Upper lobe of left lung (tissue), 4 donors: ENCODE results near the gene AKNAD1.

ENCODE experiments used
- EP300 ChIP-seq, 4 donors: sonication (generic); formaldehyde crosslinking; IDR thresholded peaks; one replicate each; pipeline ENCODE4 v1.5.1; 2017; ENCODE audit warnings: antibody characterized with exemption in 4 of 4, control low read depth in 2 of 4
- POLR2A ChIP-seq, 4 donors: fragments of 450-650 bp; IDR thresholded peaks; one replicate each; pipeline ENCODE4 v1.5.1; 2016 to 2017; ENCODE audit warnings: antibody characterized with exemption in 4 of 4, mild to moderate bottlenecking in 2 of 4
- POLR2AphosphoS5 ChIP-seq, 2 donors: sonication (generic); formaldehyde crosslinking; IDR thresholded peaks; one replicate each; pipeline ENCODE4 v1.5.1; 2017; ENCODE audit warnings: antibody characterized with exemption in 2 of 2
- TF ChIP-seq, protein P1 (sequence below), 6 experiments: fragments of 450-650 bp in 4 of 6; fragments of 200-600 bp in 2 of 6; sonication (generic) in 2 of 6; IDR thresholded peaks; one replicate each; pipeline ENCODE4 v1.5.1; 2016 to 2019; ENCODE audit warnings: antibody characterized with exemption in 6 of 6

DNA sequence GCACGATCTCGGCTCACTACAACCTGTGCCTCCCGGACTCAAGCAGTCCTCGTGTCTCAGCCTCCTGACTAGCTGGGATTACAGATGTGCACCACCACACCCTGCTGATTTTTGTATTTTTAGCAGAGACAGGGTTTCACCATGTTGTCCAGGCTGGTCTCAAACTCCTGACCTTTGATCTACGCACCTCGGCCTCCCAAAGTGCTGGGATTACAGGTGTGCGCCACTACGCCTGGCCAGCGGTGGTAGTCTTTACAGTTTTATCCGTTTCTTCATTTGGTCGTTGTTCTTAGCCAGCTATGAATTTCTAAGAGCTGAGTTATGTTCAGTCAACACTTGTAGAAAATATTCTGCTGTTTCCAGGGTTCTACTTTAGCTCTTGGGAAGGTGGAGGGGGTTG lies 53.3 kb downstream of the AKNAD1 start:
- TF ChIP-seq, protein P1, sequence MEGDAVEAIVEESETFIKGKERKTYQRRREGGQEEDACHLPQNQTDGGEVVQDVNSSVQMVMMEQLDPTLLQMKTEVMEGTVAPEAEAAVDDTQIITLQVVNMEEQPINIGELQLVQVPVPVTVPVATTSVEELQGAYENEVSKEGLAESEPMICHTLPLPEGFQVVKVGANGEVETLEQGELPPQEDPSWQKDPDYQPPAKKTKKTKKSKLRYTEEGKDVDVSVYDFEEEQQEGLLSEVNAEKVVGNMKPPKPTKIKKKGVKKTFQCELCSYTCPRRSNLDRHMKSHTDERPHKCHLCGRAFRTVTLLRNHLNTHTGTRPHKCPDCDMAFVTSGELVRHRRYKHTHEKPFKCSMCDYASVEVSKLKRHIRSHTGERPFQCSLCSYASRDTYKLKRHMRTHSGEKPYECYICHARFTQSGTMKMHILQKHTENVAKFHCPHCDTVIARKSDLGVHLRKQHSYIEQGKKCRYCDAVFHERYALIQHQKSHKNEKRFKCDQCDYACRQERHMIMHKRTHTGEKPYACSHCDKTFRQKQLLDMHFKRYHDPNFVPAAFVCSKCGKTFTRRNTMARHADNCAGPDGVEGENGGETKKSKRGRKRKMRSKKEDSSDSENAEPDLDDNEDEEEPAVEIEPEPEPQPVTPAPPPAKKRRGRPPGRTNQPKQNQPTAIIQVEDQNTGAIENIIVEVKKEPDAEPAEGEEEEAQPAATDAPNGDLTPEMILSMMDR (IDR thresholded peaks at IDR 0.05): no peak
- no peak for TF ChIP-seq POLR2AphosphoS5 (IDR thresholded peaks at IDR 0.05)
- no peak for TF ChIP-seq EP300 (IDR thresholded peaks at IDR 0.05)
- no peak for TF ChIP-seq POLR2A (IDR thresholded peaks at IDR 0.05)
